HepG2 (cell line): ENCODE data around the gene ARFGEF2. TPM values are rescaled to one million over a fixed set of nuclear protein-coding genes. Genes with fewer than 3 reads are reported as not detected.

Source experiments
- HOXD1 ChIP-seq: sonication (generic); formaldehyde crosslinking; IDR thresholded peaks from 2 replicates; pipeline ENCODE4 v1.5.0; 2020; ENCODE audit warnings: missing genetic modification reagents
- TCF7 ChIP-seq: sonication (generic); IDR thresholded peaks from 2 replicates; pipeline ENCODE4 v1.6.1; 2016; ENCODE audit warnings: antibody characterized with exemption, low read depth
- ZNF503 ChIP-seq: sonication (generic); formaldehyde crosslinking; IDR thresholded peaks from 2 replicates; pipeline ENCODE4 v1.4.0; 2020; ENCODE audit warnings: missing genetic modification reagents
- ZNF512B ChIP-seq: sonication (generic); formaldehyde crosslinking; IDR thresholded peaks from 2 replicates; pipeline ENCODE4 v1.5.1; 2020; ENCODE audit warnings: missing genetic modification reagents, mild to moderate bottlenecking, borderline replicate concordance
- polyA plus RNA-seq, 8 experiments: library from polyadenylated mRNA; depleted of rRNA in 3 of 8; stranded (reverse) in 7 of 8; unstranded in 1 of 8; fragments of >200 nt; fragmentation: Illumina TruSeq in 4 of 8; extraction: Trizol in 4 of 8; gene quantifications; 2 replicates each; pipeline versions ENCODE4 v1.2.1 to v1.2.3, GENCODE V29; 2011 to 2016; ENCODE audit warnings: low read depth in 4 of 8, missing spikeins in 1 of 8, mixed read lengths in 1 of 8; ENCODE audit not compliant: insufficient read depth in 1 of 8
- total RNA-seq, 5 experiments: library from RNA; depleted of rRNA; stranded (reverse); fragments of >200 nt; fragmentation: Illumina TruSeq; extraction: Trizol; gene quantifications; 2 replicates each; pipeline ENCODE4 v1.2.3, GENCODE V29; 2016; ENCODE audit warnings: low read depth in 1 of 5
- TF ChIP-seq, protein P1 (sequence below): sonication (generic); formaldehyde crosslinking; IDR thresholded peaks from 2 replicates; pipeline ENCODE4 v1.8.0; 2022; ENCODE audit warnings: mild to moderate bottlenecking, missing genetic modification reagents, moderate library complexity
- TF ChIP-seq, protein P2 (sequence below): sonication (generic); formaldehyde crosslinking; IDR thresholded peaks from 2 replicates; pipeline ENCODE4 v1.4.0; 2020; ENCODE audit warnings: mild to moderate bottlenecking, low read depth, missing genetic modification reagents
- TF ChIP-seq, protein P3 (sequence below): sonication (generic); formaldehyde crosslinking; conservative IDR thresholded peaks from 2 replicates; pipeline ENCODE4 v1.4.0; 2020; ENCODE audit warnings: mild to moderate bottlenecking, missing genetic modification reagents, moderate library complexity
- TF ChIP-seq, protein P4 (sequence below): sonication (generic); formaldehyde crosslinking; IDR thresholded peaks from 2 replicates; pipeline ENCODE4 v1.4.0; 2020; ENCODE audit warnings: missing genetic modification reagents, borderline replicate concordance

ARFGEF2 gene
- total and polyA plus RNA-seq, 2 of the 13 experiments (the other 11 are each of a cell fraction or from before 2014, with no cell fraction given): 44.0 to 60.8 TPM

- TF ChIP-seq, protein P1, sequence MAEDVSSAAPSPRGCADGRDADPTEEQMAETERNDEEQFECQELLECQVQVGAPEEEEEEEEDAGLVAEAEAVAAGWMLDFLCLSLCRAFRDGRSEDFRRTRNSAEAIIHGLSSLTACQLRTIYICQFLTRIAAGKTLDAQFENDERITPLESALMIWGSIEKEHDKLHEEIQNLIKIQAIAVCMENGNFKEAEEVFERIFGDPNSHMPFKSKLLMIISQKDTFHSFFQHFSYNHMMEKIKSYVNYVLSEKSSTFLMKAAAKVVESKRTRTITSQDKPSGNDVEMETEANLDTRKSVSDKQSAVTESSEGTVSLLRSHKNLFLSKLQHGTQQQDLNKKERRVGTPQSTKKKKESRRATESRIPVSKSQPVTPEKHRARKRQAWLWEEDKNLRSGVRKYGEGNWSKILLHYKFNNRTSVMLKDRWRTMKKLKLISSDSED: no peak
- TF ChIP-seq TCF7 (no peak), ZNF503 (CRISPR knock-in tag) (no peak), HOXD1 (CRISPR knock-in tag) (no peak), ZNF512B (CRISPR knock-in tag) (no peak)
- TF ChIP-seq, protein P2, sequence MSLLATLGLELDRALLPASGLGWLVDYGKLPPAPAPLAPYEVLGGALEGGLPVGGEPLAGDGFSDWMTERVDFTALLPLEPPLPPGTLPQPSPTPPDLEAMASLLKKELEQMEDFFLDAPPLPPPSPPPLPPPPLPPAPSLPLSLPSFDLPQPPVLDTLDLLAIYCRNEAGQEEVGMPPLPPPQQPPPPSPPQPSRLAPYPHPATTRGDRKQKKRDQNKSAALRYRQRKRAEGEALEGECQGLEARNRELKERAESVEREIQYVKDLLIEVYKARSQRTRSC (CRISPR knock-in tag): no peak
- TF ChIP-seq, protein P3, sequence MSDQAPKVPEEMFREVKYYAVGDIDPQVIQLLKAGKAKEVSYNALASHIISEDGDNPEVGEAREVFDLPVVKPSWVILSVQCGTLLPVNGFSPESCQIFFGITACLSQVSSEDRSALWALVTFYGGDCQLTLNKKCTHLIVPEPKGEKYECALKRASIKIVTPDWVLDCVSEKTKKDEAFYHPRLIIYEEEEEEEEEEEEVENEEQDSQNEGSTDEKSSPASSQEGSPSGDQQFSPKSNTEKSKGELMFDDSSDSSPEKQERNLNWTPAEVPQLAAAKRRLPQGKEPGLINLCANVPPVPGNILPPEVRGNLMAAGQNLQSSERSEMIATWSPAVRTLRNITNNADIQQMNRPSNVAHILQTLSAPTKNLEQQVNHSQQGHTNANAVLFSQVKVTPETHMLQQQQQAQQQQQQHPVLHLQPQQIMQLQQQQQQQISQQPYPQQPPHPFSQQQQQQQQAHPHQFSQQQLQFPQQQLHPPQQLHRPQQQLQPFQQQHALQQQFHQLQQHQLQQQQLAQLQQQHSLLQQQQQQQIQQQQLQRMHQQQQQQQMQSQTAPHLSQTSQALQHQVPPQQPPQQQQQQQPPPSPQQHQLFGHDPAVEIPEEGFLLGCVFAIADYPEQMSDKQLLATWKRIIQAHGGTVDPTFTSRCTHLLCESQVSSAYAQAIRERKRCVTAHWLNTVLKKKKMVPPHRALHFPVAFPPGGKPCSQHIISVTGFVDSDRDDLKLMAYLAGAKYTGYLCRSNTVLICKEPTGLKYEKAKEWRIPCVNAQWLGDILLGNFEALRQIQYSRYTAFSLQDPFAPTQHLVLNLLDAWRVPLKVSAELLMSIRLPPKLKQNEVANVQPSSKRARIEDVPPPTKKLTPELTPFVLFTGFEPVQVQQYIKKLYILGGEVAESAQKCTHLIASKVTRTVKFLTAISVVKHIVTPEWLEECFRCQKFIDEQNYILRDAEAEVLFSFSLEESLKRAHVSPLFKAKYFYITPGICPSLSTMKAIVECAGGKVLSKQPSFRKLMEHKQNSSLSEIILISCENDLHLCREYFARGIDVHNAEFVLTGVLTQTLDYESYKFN (CRISPR knock-in tag): no peak
- TF ChIP-seq, protein P4, sequence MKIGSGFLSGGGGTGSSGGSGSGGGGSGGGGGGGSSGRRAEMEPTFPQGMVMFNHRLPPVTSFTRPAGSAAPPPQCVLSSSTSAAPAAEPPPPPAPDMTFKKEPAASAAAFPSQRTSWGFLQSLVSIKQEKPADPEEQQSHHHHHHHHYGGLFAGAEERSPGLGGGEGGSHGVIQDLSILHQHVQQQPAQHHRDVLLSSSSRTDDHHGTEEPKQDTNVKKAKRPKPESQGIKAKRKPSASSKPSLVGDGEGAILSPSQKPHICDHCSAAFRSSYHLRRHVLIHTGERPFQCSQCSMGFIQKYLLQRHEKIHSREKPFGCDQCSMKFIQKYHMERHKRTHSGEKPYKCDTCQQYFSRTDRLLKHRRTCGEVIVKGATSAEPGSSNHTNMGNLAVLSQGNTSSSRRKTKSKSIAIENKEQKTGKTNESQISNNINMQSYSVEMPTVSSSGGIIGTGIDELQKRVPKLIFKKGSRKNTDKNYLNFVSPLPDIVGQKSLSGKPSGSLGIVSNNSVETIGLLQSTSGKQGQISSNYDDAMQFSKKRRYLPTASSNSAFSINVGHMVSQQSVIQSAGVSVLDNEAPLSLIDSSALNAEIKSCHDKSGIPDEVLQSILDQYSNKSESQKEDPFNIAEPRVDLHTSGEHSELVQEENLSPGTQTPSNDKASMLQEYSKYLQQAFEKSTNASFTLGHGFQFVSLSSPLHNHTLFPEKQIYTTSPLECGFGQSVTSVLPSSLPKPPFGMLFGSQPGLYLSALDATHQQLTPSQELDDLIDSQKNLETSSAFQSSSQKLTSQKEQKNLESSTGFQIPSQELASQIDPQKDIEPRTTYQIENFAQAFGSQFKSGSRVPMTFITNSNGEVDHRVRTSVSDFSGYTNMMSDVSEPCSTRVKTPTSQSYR (CRISPR knock-in tag): no peak
Observed at GRCh38 chr20:48972816-48973215, 51.3 kb downstream of the ARFGEF2 start (continued).
